MV-4-11 (cell line): Measurements from ENCODE around the gene FUBP1.
"Not testable (repeated sequence)": the region's sequence is repeated elsewhere in the genome, so short reads cannot be mapped to it uniquely, and the experiment has no call there.

Experiments used
- DNase-seq: peaks from one replicate; lab custom pipeline; 2025; lab: John Stamatoyannopoulos, UW

The FUBP1 gene

GRCh38 chr1:77942400-77943140, 36.3 kb downstream of the FUBP1 start:
- DNase-seq = no peak

- no peak for DNase-seq
Observed at GRCh38 chr1:77940921-77941570, 37.8 kb downstream of the FUBP1 start.

- no peak for DNase-seq
Observed at GRCh38 chr1:77938651-77939050, 40.2 kb downstream of the FUBP1 start.

GRCh38 chr1:77929806-77930205, 49.1 kb downstream of the FUBP1 start:
- DNase-seq = no peak

- peak; percentile 10 for DNase-seq
Observed at GRCh38 chr1:77927414-77927813, 51.5 kb downstream of the FUBP1 start.

- peak; percentile 88 for DNase-seq
Observed at GRCh38 chr1:77926561-77927357, 52.1 kb downstream of the FUBP1 start.

- DNase-seq = no peak
Observed at GRCh38 chr1:77925956-77926355, 52.9 kb downstream of the FUBP1 start.

- DNase-seq = no peak
Observed at GRCh38 chr1:77925518-77925917, 53.4 kb downstream of the FUBP1 start.

GRCh38 chr1:77918918-77919317, 60.0 kb downstream of the FUBP1 start:
- DNase-seq = not testable (repeated sequence)

- no peak for DNase-seq
Observed at GRCh38 chr1:77910116-77910515, 68.8 kb downstream of the FUBP1 start.

GRCh38 chr1:77906624-77907023, 72.2 kb downstream of the FUBP1 start:
- no peak for DNase-seq

GRCh38 chr1:77906019-77906545, 72.8 kb downstream of the FUBP1 start:
- peak; percentile 52 for DNase-seq

GRCh38 chr1:77905603-77906002, 73.3 kb downstream of the FUBP1 start:
- no peak for DNase-seq

GRCh38 chr1:77900687-77901293, 78.1 kb downstream of the FUBP1 start:
- DNase-seq = no peak

GRCh38 chr1:77899647-77900320, 79.1 kb downstream of the FUBP1 start:
- no peak for DNase-seq
